Measurements from ENCODE around the gene DRC7.

DNA sequence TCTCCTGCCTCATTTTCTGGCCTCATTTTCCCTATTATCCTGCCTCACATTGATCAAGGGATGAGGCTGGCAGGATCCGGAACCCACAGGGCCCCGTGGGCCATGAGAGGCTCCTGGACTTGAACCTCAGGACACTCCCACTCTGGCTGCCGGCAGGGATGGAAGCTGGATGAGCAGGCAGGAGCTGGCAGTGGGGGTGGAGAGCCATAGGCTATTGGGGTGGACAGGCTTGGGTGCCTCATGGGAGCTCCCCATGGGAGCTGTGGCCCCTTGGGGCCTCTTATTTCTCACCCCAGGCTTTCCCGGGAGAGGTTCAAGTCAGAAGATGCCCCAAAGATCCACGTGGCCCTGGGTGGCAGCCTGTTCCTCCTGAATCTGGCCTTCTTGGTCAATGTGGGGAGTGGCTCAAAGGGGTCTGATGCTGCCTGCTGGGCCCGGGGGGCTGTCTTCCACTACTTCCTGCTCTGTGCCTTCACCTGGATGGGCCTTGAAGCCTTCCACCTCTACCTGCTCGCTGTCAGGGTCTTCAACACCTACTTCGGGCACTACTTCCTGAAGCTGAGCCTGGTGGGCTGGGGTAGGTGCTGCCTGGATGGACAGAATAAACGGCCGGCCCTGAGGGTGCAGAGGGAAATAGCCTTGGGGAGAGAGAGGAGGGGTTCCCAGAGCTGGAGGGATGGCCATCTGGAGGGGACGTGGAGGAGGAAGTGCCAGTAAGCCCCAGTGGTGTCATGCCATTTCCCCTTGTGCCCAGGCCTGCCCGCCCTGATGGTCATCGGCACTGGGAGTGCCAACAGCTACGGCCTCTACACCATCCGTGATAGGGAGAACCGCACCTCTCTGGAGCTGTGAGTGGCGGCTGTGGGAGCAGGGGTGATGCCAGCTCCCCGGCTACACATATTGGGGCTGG lies 10.7 kb upstream of the DRC7 start:
- TF ChIP-seq, protein P1, sequence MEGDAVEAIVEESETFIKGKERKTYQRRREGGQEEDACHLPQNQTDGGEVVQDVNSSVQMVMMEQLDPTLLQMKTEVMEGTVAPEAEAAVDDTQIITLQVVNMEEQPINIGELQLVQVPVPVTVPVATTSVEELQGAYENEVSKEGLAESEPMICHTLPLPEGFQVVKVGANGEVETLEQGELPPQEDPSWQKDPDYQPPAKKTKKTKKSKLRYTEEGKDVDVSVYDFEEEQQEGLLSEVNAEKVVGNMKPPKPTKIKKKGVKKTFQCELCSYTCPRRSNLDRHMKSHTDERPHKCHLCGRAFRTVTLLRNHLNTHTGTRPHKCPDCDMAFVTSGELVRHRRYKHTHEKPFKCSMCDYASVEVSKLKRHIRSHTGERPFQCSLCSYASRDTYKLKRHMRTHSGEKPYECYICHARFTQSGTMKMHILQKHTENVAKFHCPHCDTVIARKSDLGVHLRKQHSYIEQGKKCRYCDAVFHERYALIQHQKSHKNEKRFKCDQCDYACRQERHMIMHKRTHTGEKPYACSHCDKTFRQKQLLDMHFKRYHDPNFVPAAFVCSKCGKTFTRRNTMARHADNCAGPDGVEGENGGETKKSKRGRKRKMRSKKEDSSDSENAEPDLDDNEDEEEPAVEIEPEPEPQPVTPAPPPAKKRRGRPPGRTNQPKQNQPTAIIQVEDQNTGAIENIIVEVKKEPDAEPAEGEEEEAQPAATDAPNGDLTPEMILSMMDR (IDR thresholded peaks at IDR 0.05), result no peak
- TF ChIP-seq POLR2AphosphoS5 (IDR thresholded peaks at IDR 0.05; ENCODE audit: low read depth, low read length) (no peak), RAD21 (IDR thresholded peaks at IDR 0.05; ENCODE audit: low read length) (no peak), NFIC (IDR thresholded peaks at IDR 0.05; ENCODE audit: borderline replicate concordance) (no peak), EZH2phosphoT487 (IDR thresholded peaks at IDR 0.05; ENCODE audit: borderline replicate concordance, low read depth) (no peak), MEF2A (IDR thresholded peaks at IDR 0.05; ENCODE audit: borderline replicate concordance, low read depth) (no peak), TAF1 (IDR thresholded peaks at IDR 0.05; ENCODE audit: borderline replicate concordance, low read depth, low read length) (no peak), MXI1 (IDR thresholded peaks at IDR 0.05; ENCODE audit: low read depth, low read length) (no peak)
- TF ChIP-seq, protein P2, sequence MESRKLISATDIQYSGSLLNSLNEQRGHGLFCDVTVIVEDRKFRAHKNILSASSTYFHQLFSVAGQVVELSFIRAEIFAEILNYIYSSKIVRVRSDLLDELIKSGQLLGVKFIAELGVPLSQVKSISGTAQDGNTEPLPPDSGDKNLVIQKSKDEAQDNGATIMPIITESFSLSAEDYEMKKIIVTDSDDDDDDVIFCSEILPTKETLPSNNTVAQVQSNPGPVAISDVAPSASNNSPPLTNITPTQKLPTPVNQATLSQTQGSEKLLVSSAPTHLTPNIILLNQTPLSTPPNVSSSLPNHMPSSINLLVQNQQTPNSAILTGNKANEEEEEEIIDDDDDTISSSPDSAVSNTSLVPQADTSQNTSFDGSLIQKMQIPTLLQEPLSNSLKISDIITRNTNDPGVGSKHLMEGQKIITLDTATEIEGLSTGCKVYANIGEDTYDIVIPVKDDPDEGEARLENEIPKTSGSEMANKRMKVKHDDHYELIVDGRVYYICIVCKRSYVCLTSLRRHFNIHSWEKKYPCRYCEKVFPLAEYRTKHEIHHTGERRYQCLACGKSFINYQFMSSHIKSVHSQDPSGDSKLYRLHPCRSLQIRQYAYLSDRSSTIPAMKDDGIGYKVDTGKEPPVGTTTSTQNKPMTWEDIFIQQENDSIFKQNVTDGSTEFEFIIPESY (IDR thresholded peaks at IDR 0.05; ENCODE audit: borderline replicate concordance, low read depth), result no peak
